GM12878 (cell line): ENCODE results near the gene OR52I2. TPM values are rescaled to one million over a fixed set of nuclear protein-coding genes. Genes with fewer than 3 reads are reported as not detected.

ENCODE experiments used
- ATAC-seq: fragments of 200-7000 bp; cut with Tn5 transposase; 3 replicates; pipeline ENCODE4 v1.9.1; 2020; ENCODE audit warnings: mild to moderate bottlenecking, moderate library complexity
- BruUV-seq: library from RNA; stranded (reverse); fragments of 400-500 nt; replicated peaks from 2 replicates; lab custom pipeline; 2021; lab: Mats Ljungman, UMichigan
- CTCF ChIA-PET: fragments of 300-600 bp; sonication (Branson Sonifier 250); formaldehyde crosslinking; extraction: SDS; loops from one replicate; lab custom pipeline; 2021; ENCODE audit warnings: inconsistent platforms; lab: Yijun Ruan, JAX
- POLR2A ChIA-PET: fragments of 350-600 bp; formaldehyde crosslinking; extraction: SDS; loops from one replicate; lab custom pipeline; 2021; ENCODE audit warnings: inconsistent platforms; lab: Charles Lee
- RAD21 ChIA-PET: fragments of 300-600 bp; sonication (Branson Sonifier 250); formaldehyde crosslinking; loops from one replicate; lab custom pipeline; 2023; ENCODE audit warnings: antibody characterized with exemption; ENCODE audit not compliant: unreplicated experiment; lab: Charles Lee
- SMC1A ChIA-PET: fragments of 300-600 bp; sonication (Branson Sonifier 250); formaldehyde crosslinking; loops from one replicate; lab custom pipeline; 2023; ENCODE audit not compliant: unreplicated experiment, uncharacterized antibody; lab: Charles Lee
- DNase-seq: peaks from one replicate; pipeline ENCODE4 v3.0.0-alpha.2; 2011; ENCODE audit warnings: low read depth, low spot score
- FAIRE-seq: peaks from 3 replicates; lab custom pipeline; 2011; peaks lifted over from hg19 to GRCh38; lab: Jason Lieb, UNC
- H2AFZ ChIP-seq: 2 replicates; pipeline ENCODE4 v1.6.0; 2011; ENCODE audit warnings: low read depth, low read length, control low read depth; ENCODE audit not compliant: control insufficient read depth
- H3K27ac ChIP-seq: 2 replicates; pipeline ENCODE4 v1.5.1; 2011; ENCODE audit warnings: control low read depth; ENCODE audit not compliant: control insufficient read depth, insufficient read depth
- H3K27me3 ChIP-seq, 2 experiments: replicated peaks in 1 of 2; 2 replicates each; pipeline versions ENCODE4 v1.6.0 to v1.6.1; 2011; ENCODE audit warnings: low read length in 1 of 2; ENCODE audit not compliant: control insufficient read depth in 2 of 2, insufficient read depth in 2 of 2
- H3K36me3 ChIP-seq, 2 experiments: 2 replicates each; pipeline ENCODE4 v1.5.1; 2011; ENCODE audit warnings: low read length in 1 of 2; ENCODE audit not compliant: control insufficient read depth in 2 of 2, insufficient read depth in 2 of 2
- H3K4me1 ChIP-seq: 2 replicates; pipeline ENCODE4 v1.6.1; 2011; ENCODE audit warnings: mild to moderate bottlenecking, low read length, moderate library complexity, mixed read lengths; ENCODE audit not compliant: control insufficient read depth, insufficient read depth
- H3K4me2 ChIP-seq: 2 replicates; pipeline ENCODE4 v1.6.0; 2011; ENCODE audit warnings: control low read depth; ENCODE audit not compliant: control insufficient read depth, insufficient read depth
- H3K4me3 ChIP-seq: fragments of 200-600 bp; sonication (generic); 2 replicates; pipeline ENCODE4 v1.5.1; 2016
- H3K79me2 ChIP-seq: 2 replicates; pipeline ENCODE4 v1.6.0; 2011; ENCODE audit warnings: low read length; ENCODE audit not compliant: control insufficient read depth, insufficient read depth
- H3K9ac ChIP-seq: 2 replicates; pipeline ENCODE4 v1.8.0; 2011; ENCODE audit warnings: low read length, control low read depth, mixed read lengths; ENCODE audit not compliant: control insufficient read depth, insufficient read depth
- H3K9me3 ChIP-seq: replicated peaks from 3 replicates; pipeline ENCODE4 v1.5.1; 2011; ENCODE audit warnings: mild to moderate bottlenecking, low read length; ENCODE audit not compliant: control insufficient read depth, insufficient read depth
- H4K20me1 ChIP-seq: 2 replicates; pipeline ENCODE4 v1.6.0; 2011; ENCODE audit not compliant: control insufficient read depth, insufficient read depth
- ATF7 ChIP-seq: fragments of 450-650 bp; IDR thresholded peaks from 2 replicates; pipeline ENCODE4 v1.6.1; 2016; ENCODE audit warnings: low read depth, mild to moderate bottlenecking
- BCL11A ChIP-seq: IDR thresholded peaks from 2 replicates; pipeline ENCODE4 v1.6.1; 2011; ENCODE audit warnings: low read depth, low read length
- NFXL1 ChIP-seq: fragments of 450-650 bp; IDR thresholded peaks from 2 replicates; pipeline ENCODE4 v1.6.1; 2017; ENCODE audit warnings: antibody characterized with exemption, mild to moderate bottlenecking, borderline replicate concordance
- RELA ChIP-seq: fragments of 450-650 bp; IDR thresholded peaks from 2 replicates; pipeline ENCODE4 v1.8.0; 2014; ENCODE audit warnings: borderline replicate concordance; ENCODE audit not compliant: partially characterized antibody
- SPI1 ChIP-seq: IDR thresholded peaks from 2 replicates; pipeline ENCODE4 v1.6.1; 2011; ENCODE audit warnings: low read depth, mild to moderate bottlenecking, low read length, moderate library complexity, borderline replicate concordance; ENCODE audit not compliant: insufficient read depth
- SRF ChIP-seq, 2 experiments: IDR thresholded peaks; 2 replicates each; pipeline ENCODE4 v1.6.1; 2011; ENCODE audit warnings: low read depth in 2 of 2, low read length in 2 of 2, mild to moderate bottlenecking in 1 of 2, moderate library complexity in 1 of 2
- ZNF217 ChIP-seq: fragments of 450-650 bp; IDR thresholded peaks from 2 replicates; pipeline ENCODE4 v1.6.1; 2017; ENCODE audit warnings: antibody characterized with exemption, mild to moderate bottlenecking
- in situ Hi-C: fragments of 300-500 bp; cut with MboI; formaldehyde crosslinking; loops from 9 replicates; pipeline ENCODE4 v1.14.3; 2018; ENCODE audit warnings: mixed read lengths
- intact Hi-C: fragments of 100-400 bp; cut with micrococcal nuclease; formaldehyde crosslinking; loops from one replicate; pipeline ENCODE4 v1.14.2; 2022; ENCODE audit not compliant: unreplicated experiment
- polyA plus RNA-seq, 11 experiments: library from polyadenylated mRNA; depleted of rRNA in 4 of 11; unstranded in 6 of 11; stranded (reverse) in 5 of 11; fragments of >200 nt; fragmentation: Nextera tagmentation in 4 of 11; fragmentation: Illumina TruSeq in 1 of 11; extraction: Ambion mirVana in 4 of 11; extraction: Trizol in 1 of 11; gene quantifications; 1 replicate in 1 of 11; 2 replicates in 10 of 11; pipeline versions ENCODE4 v1.2.1 to v1.2.3, GENCODE V29; 2011 to 2016; ENCODE audit warnings: inconsistent platforms in 2 of 11, missing spikeins in 2 of 11, low read depth in 1 of 11
- total RNA-seq, 4 experiments: library from RNA; depleted of rRNA in 3 of 4; stranded (reverse); fragments of >200 nt in 3 of 4; fragmentation: Illumina TruSeq in 1 of 4; extraction: Trizol in 1 of 4; gene quantifications; 2 replicates each; pipeline versions ENCODE4 v1.2.1 to v1.2.3, GENCODE V29; 2013 to 2021
- TF ChIP-seq, protein P1 (sequence below): IDR thresholded peaks from 2 replicates; pipeline ENCODE4 v1.6.1; 2012; ENCODE audit warnings: low read length, inconsistent platforms
- TF ChIP-seq, protein P2 (sequence below): IDR thresholded peaks from 2 replicates; pipeline ENCODE4 v1.6.1; 2012; ENCODE audit warnings: low read depth, low read length, improper control_type of control experiment

OR52I2 gene
- total and polyA plus RNA-seq, 10 of the 15 experiments (the other 5 are each of a cell fraction or from before 2014, with no cell fraction given) = 0.04 to 0.05 TPM; not detected in 8

DNA sequence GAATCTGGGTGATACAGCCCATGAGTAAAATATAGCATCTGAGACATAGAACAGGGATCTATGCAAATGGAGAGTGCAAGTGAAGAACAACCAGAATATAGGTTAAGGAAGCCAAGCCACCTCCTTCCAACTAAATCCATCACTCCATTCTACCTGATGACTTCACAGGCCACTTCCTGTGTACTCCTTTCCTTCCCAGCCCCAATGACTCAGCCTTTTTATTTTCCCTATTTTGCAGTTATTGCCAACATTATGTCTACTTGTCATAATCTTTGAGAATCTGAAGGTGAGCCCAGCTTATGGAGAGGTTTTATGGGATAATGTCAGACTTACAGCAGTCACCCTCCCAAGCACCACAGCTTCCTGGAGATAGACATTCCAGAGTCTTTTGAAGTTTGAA lies 38.0 kb upstream of the OR52I2 start:
- intact Hi-C loops = no loop called here
- ChIA-PET RAD21 (interaction anchor here (3.5 kb wide), 1 partner anchor 356 kb away, joined by 18 read pairs; no protein-coding TSS in a partner anchor), POLR2A (no interaction called here), CTCF (interaction anchor here (7.7 kb wide), 1 partner anchor 358 kb away, joined by 122 read pairs; no protein-coding TSS in a partner anchor), SMC1A (interaction anchor here (1.9 kb wide), 1 partner anchor 357 kb away, joined by 6 read pairs; no protein-coding TSS in a partner anchor)
- BruUV-seq = no TSS peak
- TF ChIP-seq SPI1 (no peak), RELA (no peak), ZNF217 (no peak), NFXL1 (no peak), BCL11A (no peak), ATF7 (no peak), SRF (IDR thresholded peaks at IDR 0.05; ENCODE audit: low read depth in 2 of 2, low read length in 2 of 2) (no peak)
- TF ChIP-seq, protein P1, sequence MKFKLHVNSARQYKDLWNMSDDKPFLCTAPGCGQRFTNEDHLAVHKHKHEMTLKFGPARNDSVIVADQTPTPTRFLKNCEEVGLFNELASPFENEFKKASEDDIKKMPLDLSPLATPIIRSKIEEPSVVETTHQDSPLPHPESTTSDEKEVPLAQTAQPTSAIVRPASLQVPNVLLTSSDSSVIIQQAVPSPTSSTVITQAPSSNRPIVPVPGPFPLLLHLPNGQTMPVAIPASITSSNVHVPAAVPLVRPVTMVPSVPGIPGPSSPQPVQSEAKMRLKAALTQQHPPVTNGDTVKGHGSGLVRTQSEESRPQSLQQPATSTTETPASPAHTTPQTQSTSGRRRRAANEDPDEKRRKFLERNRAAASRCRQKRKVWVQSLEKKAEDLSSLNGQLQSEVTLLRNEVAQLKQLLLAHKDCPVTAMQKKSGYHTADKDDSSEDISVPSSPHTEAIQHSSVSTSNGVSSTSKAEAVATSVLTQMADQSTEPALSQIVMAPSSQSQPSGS = no peak
- TF ChIP-seq, protein P2, sequence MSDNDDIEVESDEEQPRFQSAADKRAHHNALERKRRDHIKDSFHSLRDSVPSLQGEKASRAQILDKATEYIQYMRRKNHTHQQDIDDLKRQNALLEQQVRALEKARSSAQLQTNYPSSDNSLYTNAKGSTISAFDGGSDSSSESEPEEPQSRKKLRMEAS = no peak
- H3K9ac ChIP-seq = no peak overlapping the region
- no peak overlapping the region for H3K4me2 ChIP-seq
- FAIRE-seq = no peak
- no peak overlapping the region for H3K4me3 ChIP-seq
- H3K27me3 ChIP-seq = no peaks in the 10 kb centered on the region; a peak in 1 of 4 replicates
- no peaks in the 10 kb centered on the region for H3K4me1 ChIP-seq
- no peaks in the 10 kb centered on the region for H3K79me2 ChIP-seq
- H3K9me3 ChIP-seq = no peaks in the 10 kb centered on the region
- no peaks in the 10 kb centered on the region for H3K36me3 ChIP-seq
- H3K27ac ChIP-seq = no peak overlapping the region
- in situ Hi-C loops = loop anchor here (5.0 kb wide), 1 partner anchor 361 kb away; no protein-coding TSS in a partner anchor
- no peak overlapping the region for H2AFZ ChIP-seq
- no peaks in the 10 kb centered on the region for H4K20me1 ChIP-seq
- ATAC-seq = no peak
- no peak for DNase-seq
